CD4-positive, alpha-beta T cell treated with Interleukin-15 for 4 hours (primary cell): ENCODE results near the gene GTF3C5.
"Not testable (repeated sequence)": the region's sequence is repeated elsewhere in the genome, so short reads cannot be mapped to it uniquely, and the experiment has no call there.

Experiments used
- DNase-seq: peaks from one replicate; pipeline ENCODE4 v3.0.0-alpha.2; 2020; ENCODE audit warnings: low spot score

GTF3C5 gene

GRCh38 chr9:133055788-133056420, 25.1 kb downstream of the GTF3C5 start:
- DNase-seq, result no peak

GRCh38 chr9:133056533-133056932, 25.7 kb downstream of the GTF3C5 start:
- DNase-seq, result no peak

GRCh38 chr9:133057006-133057405, 26.2 kb downstream of the GTF3C5 start:
- DNase-seq, result no peak

GRCh38 chr9:133057553-133057952, 26.8 kb downstream of the GTF3C5 start:
- no peak for DNase-seq

- DNase-seq, result no peak
Measured at GRCh38 chr9:133058071-133058470, 27.3 kb downstream of the GTF3C5 start.

- no peak for DNase-seq
Measured at GRCh38 chr9:133058550-133059320, 27.9 kb downstream of the GTF3C5 start.

- DNase-seq, result no peak
Measured at GRCh38 chr9:133059623-133060022, 28.8 kb downstream of the GTF3C5 start.

GRCh38 chr9:133060417-133060841, 29.6 kb downstream of the GTF3C5 start:
- DNase-seq, result no peak

- not testable (repeated sequence) for DNase-seq
Measured at GRCh38 chr9:133061019-133061763, 30.4 kb downstream of the GTF3C5 start.

- DNase-seq, result not testable (repeated sequence)
Measured at GRCh38 chr9:133061764-133062145, 31.0 kb downstream of the GTF3C5 start, which contains the start of gene CEL. Gene CEL (plus strand): TSS chr9:133061981. CDS start chr9:133062003, 22 bp downstream.

- DNase-seq, result not testable (repeated sequence)
Measured at GRCh38 chr9:133062569-133062968, 31.8 kb downstream of the GTF3C5 start.

- DNase-seq, result no peak
Measured at GRCh38 chr9:133063159-133063499, 32.3 kb downstream of the GTF3C5 start.

- no peak for DNase-seq
Measured at GRCh38 chr9:133063500-133064231, 32.9 kb downstream of the GTF3C5 start.

GRCh38 chr9:133064241-133065069, 33.7 kb downstream of the GTF3C5 start:
- DNase-seq, result no peak

GRCh38 chr9:133065070-133065388, 34.2 kb downstream of the GTF3C5 start:
- DNase-seq, result no peak

GRCh38 chr9:133066181-133066983, 35.6 kb downstream of the GTF3C5 start:
- no peak for DNase-seq

- DNase-seq, result no peak
Measured at GRCh38 chr9:133067006-133067405, 36.2 kb downstream of the GTF3C5 start.

GRCh38 chr9:133067813-133068212, 37.0 kb downstream of the GTF3C5 start:
- no peak for DNase-seq

- not testable (repeated sequence) for DNase-seq
Measured at GRCh38 chr9:133068431-133068830, 37.6 kb downstream of the GTF3C5 start.

GRCh38 chr9:133070500-133070961, 39.7 kb downstream of the GTF3C5 start:
- DNase-seq, result not testable (repeated sequence)
